Measurements from ENCODE around the gene MCMBP.
"Not testable (repeated sequence)": the region's sequence is repeated elsewhere in the genome, so short reads cannot be mapped to it uniquely, and the experiment has no call there.

The MCMBP gene

DNA sequence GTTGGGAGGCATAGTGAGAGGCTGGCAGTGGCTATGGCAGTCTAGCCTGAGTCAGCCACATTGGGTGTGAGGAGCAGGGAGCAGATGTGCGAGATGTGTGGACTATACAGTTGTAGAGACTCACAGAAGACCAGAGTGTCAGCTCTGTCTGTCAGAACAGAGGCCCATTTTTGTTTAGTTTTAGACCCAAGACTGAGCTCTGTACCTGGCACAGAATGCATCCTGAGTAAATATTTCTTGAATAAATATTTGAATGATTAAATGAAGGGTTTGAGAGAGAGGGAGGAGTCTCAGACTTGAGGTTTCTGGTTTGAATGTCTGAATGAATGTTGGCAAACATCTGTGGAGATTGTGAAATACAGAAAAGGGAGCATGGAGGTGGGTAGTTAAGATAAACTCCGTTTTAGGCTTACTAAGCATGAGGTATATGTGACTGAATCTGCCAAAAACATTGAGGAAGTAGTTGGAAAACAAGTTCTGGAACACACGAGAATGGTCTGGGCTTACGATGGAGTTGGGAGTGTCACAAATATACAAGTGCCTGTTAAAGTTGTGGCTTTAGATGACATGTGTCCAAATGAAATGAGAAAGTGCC, 23.5 kb upstream of the MCMBP start:
- Histone ChIP-seq H3K4me3 (ENCODE audit: low read length) (no peak overlapping the region), H3K27me3 (ENCODE audit: insufficient read depth, low read length) (no peaks in the 10 kb centered on the region), H3K4me1 (ENCODE audit: insufficient read depth, low read length) (peaks cover 5% of the 10 kb centered on the region; the same call in 1 of the 2 replicates), H3K36me3 (ENCODE audit: insufficient read depth, low read length) (peaks cover 50% of the 10 kb centered on the region), H3K9me3 (ENCODE audit: insufficient read depth, low read depth, low read length) (no peaks in the 10 kb centered on the region), H3K9ac (ENCODE audit: low read depth, low read length) (no peak overlapping the region), H3K27ac (ENCODE audit: low read depth, low read length) (no peak overlapping the region)
- WGBS, result 92% methylated on average over 4 of the region's 4 CpGs

GRCh38 chr10:119893845-119894427, 21.3 kb upstream of the MCMBP start:
- Histone ChIP-seq H3K4me1 (ENCODE audit: insufficient read depth, low read length) (peaks cover 5% of the 10 kb centered on the region; the same call in 1 of the 2 replicates), H3K9ac (ENCODE audit: low read depth, low read length) (no peak overlapping the region), H3K4me3 (ENCODE audit: low read length) (peak overlapping the region; percentile 77), H3K27ac (ENCODE audit: low read depth, low read length) (no peak overlapping the region), H3K9me3 (ENCODE audit: insufficient read depth, low read depth, low read length) (no peaks in the 10 kb centered on the region), H3K27me3 (ENCODE audit: insufficient read depth, low read length) (no peaks in the 10 kb centered on the region), H3K36me3 (ENCODE audit: insufficient read depth, low read length) (peaks cover 29% of the 10 kb centered on the region)
- 97% methylated on average over 1 of the region's 3 CpGs for WGBS

DNA sequence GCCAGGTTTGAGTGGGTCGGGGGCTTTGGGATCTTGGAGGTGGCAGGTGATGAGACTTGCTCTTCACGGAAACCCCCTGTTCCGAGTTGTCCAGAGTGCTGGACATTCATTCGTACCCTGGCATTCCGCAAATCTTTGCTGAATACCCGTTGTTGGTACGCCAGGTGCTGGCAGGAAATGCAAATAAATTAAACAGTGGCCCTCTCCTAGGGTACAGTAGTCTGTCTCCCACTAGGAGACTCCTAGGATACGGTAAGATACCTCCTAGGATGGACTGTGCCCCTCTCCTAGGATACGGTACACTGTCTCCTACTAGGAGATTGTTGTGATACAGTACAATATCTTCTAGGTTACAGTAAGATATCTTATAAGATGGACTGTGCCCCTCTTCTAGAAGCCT, 20.4 kb upstream of the MCMBP start:
- 5% methylated on average over 9 of the region's 9 CpGs for WGBS
- Histone ChIP-seq H3K4me3 (ENCODE audit: low read length) (peak overlapping the region; percentile 77), H3K27me3 (ENCODE audit: insufficient read depth, low read length) (no peaks in the 10 kb centered on the region), H3K9me3 (ENCODE audit: insufficient read depth, low read depth, low read length) (no peaks in the 10 kb centered on the region), H3K4me1 (ENCODE audit: insufficient read depth, low read length) (peaks cover 5% of the 10 kb centered on the region; the same call in 1 of the 2 replicates), H3K9ac (ENCODE audit: low read depth, low read length) (peak overlapping the region; percentile 80), H3K36me3 (ENCODE audit: insufficient read depth, low read length) (peaks cover 20% of the 10 kb centered on the region), H3K27ac (ENCODE audit: low read depth, low read length) (peak overlapping the region; percentile 29; the same call in 1 of the 2 replicates)

- H3K9ac ChIP-seq (ENCODE audit: low read depth, low read length), result peak within 1 kb of the TSS; percentile 80
- H3K36me3 ChIP-seq (ENCODE audit: insufficient read depth, low read length), result peaks cover 18% of the 10 kb centered on the region
- H3K4me1 ChIP-seq (ENCODE audit: insufficient read depth, low read length), result peaks cover 5% of the 10 kb centered on the region; the same call in 1 of the 2 replicates
- no peaks in the 10 kb centered on the region for H3K9me3 ChIP-seq (ENCODE audit: insufficient read depth, low read depth, low read length)
- peak within 1 kb of the TSS; percentile 79 for H3K27ac ChIP-seq (ENCODE audit: low read depth, low read length)
- under 1% methylated on average over 59 of the region's 61 CpGs for whole genome bisulfite sequencing
- peak within 1 kb of the TSS; percentile 77 for H3K4me3 ChIP-seq (ENCODE audit: low read length)
- H3K27me3 ChIP-seq (ENCODE audit: insufficient read depth, low read length), result no peaks in the 10 kb centered on the region
Measured at GRCh38 chr10:119892188-119893065, 19.8 kb upstream of the MCMBP start, which contains the start of gene SEC23IP. Gene SEC23IP (plus strand): TSS chr10:119892730. CDS start chr10:119892783, 53 bp downstream.

DNA sequence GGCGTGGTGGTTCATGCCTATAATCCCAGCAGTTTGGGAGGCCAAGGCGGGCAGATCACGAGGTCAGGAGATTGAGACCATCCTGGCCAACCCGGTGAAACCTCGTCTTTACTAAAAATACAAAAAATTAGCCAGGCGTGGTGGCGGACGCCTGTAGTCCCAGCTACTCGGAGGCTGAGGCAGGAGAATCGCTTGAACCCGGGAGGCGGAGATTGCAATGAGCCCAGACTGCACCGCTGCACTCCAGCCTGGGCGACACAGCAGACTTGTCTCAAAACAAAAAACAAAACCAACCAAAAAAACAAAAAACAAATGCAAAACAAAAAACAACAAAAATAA, 19.2 kb upstream of the MCMBP start:
- WGBS, result 63% methylated on average over 14 of the region's 14 CpGs
- Histone ChIP-seq H3K36me3 (ENCODE audit: insufficient read depth, low read length) (peaks cover 15% of the 10 kb centered on the region), H3K27ac (ENCODE audit: low read depth, low read length) (peak overlapping the region; percentile 79), H3K4me3 (ENCODE audit: low read length) (peak overlapping the region; percentile 77), H3K9ac (ENCODE audit: low read depth, low read length) (peak overlapping the region; percentile 80)
- H3K9me3 ChIP-seq (ENCODE audit: insufficient read depth, low read depth, low read length); H3K4me1 ChIP-seq (ENCODE audit: insufficient read depth, low read length); H3K27me3 ChIP-seq (ENCODE audit: insufficient read depth, low read length): not testable (repeated sequence)

DNA sequence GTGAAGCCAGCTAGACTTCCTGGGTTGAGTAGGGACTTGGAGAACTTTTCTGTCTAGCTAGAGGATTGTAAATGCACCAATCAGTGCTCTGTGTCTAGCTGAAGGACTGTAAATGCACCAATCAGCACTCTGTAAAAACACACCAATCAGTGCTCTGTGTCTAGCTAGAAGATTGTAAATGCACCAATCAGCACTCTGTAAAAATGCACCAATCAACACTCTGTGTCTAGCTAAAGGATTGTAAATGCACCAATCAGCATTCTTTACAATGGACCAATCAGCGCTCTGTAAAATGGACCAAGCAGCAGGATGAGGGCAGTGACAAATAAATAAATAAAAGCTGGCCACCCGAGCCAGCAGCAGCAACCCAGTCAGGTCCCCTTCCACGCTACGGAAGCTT, 17.7 kb upstream of the MCMBP start:
- not testable (repeated sequence) for H3K27ac ChIP-seq (ENCODE audit: low read depth, low read length); H3K9me3 ChIP-seq (ENCODE audit: insufficient read depth, low read depth, low read length); H3K4me1 ChIP-seq (ENCODE audit: insufficient read depth, low read length); H3K27me3 ChIP-seq (ENCODE audit: insufficient read depth, low read length); H3K9ac ChIP-seq (ENCODE audit: low read depth, low read length); H3K4me3 ChIP-seq (ENCODE audit: low read length)
- 84% methylated on average over 4 of the region's 4 CpGs for WGBS
- peaks cover 13% of the 10 kb centered on the region for H3K36me3 ChIP-seq (ENCODE audit: insufficient read depth, low read length)

DNA sequence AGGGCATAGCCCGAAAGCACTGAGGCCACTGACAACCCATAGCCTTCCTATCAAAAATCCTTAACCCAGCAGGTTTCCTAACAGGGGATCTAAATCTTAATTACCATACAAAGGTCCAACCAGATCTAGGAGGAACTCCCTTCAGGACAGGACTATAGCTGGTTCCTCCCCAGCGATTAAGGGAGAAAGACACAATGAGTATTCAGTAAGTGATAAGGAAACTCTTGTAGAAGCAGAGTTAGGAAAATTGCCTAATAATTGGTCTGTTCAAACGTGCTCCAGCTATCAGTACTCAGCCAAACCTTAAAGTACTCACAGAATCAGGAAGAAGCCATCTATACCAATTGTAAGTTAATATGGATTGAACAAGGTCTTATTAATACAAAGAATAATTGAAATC, 16.6 kb upstream of the MCMBP start:
- H3K9ac ChIP-seq (ENCODE audit: low read depth, low read length); H3K27me3 ChIP-seq (ENCODE audit: insufficient read depth, low read length); H3K4me1 ChIP-seq (ENCODE audit: insufficient read depth, low read length); H3K36me3 ChIP-seq (ENCODE audit: insufficient read depth, low read length); H3K4me3 ChIP-seq (ENCODE audit: low read length); H3K9me3 ChIP-seq (ENCODE audit: insufficient read depth, low read depth, low read length); H3K27ac ChIP-seq (ENCODE audit: low read depth, low read length): not testable (repeated sequence)
- WGBS, result 67% methylated on average over 2 of the region's 3 CpGs

DNA sequence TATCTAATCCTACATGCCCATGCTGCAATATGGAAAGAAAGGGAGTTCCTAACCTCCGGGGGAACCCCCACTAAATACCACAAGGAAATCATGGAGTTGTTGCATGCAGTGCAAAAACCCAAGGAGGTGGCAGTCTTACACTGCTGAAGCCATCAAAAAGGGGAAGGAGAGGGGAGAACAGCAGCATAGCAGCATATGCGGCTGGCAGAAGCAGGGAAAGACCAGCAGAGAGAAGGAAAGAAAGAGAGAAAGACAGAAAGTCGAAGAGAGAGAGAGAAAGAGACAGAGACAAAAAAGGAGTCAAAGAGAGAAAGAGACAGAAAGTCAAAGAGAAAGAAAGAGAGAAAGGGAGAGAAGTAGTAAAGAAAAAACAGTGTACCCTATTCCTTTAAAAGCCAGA, 16.1 kb upstream of the MCMBP start:
- H3K9ac ChIP-seq (ENCODE audit: low read depth, low read length); H3K27me3 ChIP-seq (ENCODE audit: insufficient read depth, low read length); H3K27ac ChIP-seq (ENCODE audit: low read depth, low read length); H3K4me3 ChIP-seq (ENCODE audit: low read length); H3K36me3 ChIP-seq (ENCODE audit: insufficient read depth, low read length); H3K4me1 ChIP-seq (ENCODE audit: insufficient read depth, low read length); H3K9me3 ChIP-seq (ENCODE audit: insufficient read depth, low read depth, low read length): not testable (repeated sequence)
- WGBS, result 88% methylated on average over 2 of the region's 3 CpGs

- H3K27ac ChIP-seq (ENCODE audit: low read depth, low read length); H3K4me1 ChIP-seq (ENCODE audit: insufficient read depth, low read length); H3K9ac ChIP-seq (ENCODE audit: low read depth, low read length); H3K36me3 ChIP-seq (ENCODE audit: insufficient read depth, low read length); H3K9me3 ChIP-seq (ENCODE audit: insufficient read depth, low read depth, low read length); H3K4me3 ChIP-seq (ENCODE audit: low read length); H3K27me3 ChIP-seq (ENCODE audit: insufficient read depth, low read length): not testable (repeated sequence)
- 85% methylated on average over 6 of the region's 6 CpGs for WGBS
Measured at GRCh38 chr10:119886070-119886469, 13.4 kb upstream of the MCMBP start.

GRCh38 chr10:119883901-119884611, 11.4 kb upstream of the MCMBP start:
- H3K36me3 ChIP-seq (ENCODE audit: insufficient read depth, low read length); H3K4me3 ChIP-seq (ENCODE audit: low read length); H3K4me1 ChIP-seq (ENCODE audit: insufficient read depth, low read length); H3K27ac ChIP-seq (ENCODE audit: low read depth, low read length); H3K9ac ChIP-seq (ENCODE audit: low read depth, low read length); H3K9me3 ChIP-seq (ENCODE audit: insufficient read depth, low read depth, low read length); H3K27me3 ChIP-seq (ENCODE audit: insufficient read depth, low read length): not testable (repeated sequence)
- 80% methylated on average over 11 of the region's 11 CpGs for WGBS

GRCh38 chr10:119878524-119878923, 5.9 kb upstream of the MCMBP start:
- Histone ChIP-seq H3K27me3 (ENCODE audit: insufficient read depth, low read length) (peaks cover 3% of the 10 kb centered on the region; the same call in 1 of the 2 replicates), H3K36me3 (ENCODE audit: insufficient read depth, low read length) (no peaks in the 10 kb centered on the region), H3K9ac (ENCODE audit: low read depth, low read length) (no peak overlapping the region), H3K4me1 (ENCODE audit: insufficient read depth, low read length) (peaks cover 7% of the 10 kb centered on the region; the same call in 1 of the 2 replicates), H3K27ac (ENCODE audit: low read depth, low read length) (no peak overlapping the region), H3K4me3 (ENCODE audit: low read length) (no peak overlapping the region), H3K9me3 (ENCODE audit: insufficient read depth, low read depth, low read length) (no peaks in the 10 kb centered on the region)
- 78% methylated on average over 2 of the region's 2 CpGs for WGBS
